H1 (cell line): ENCODE results near the gene DBR1. TPM values are rescaled to one million over a fixed set of nuclear protein-coding genes. Genes with fewer than 3 reads are reported as not detected.

Experiments used
- CTCF ChIA-PET: fragments of 300-600 bp; sonication (Branson Sonifier 250); formaldehyde crosslinking; loops from one replicate; lab custom pipeline; 2021; ENCODE audit not compliant: partially characterized antibody; lab: Charles Lee
- POLR2A ChIA-PET: fragments of 300-600 bp; sonication (Branson Sonifier 250); formaldehyde crosslinking; loops from one replicate; lab custom pipeline; 2021; ENCODE audit warnings: inconsistent platforms; ENCODE audit not compliant: partially characterized antibody; lab: Charles Lee
- DNase-seq, 2 experiments: peaks; one replicate each; pipeline versions ENCODE4 v3.0.0 to v3.0.0-alpha.2; 2010 to 2022; ENCODE audit warnings: low spot score in 2 of 2, low read depth in 1 of 2, mixed read lengths in 1 of 2
- FAIRE-seq: peaks from 2 replicates; lab custom pipeline; 2011; peaks lifted over from hg19 to GRCh38; lab: Jason Lieb, UNC
- H2AFZ ChIP-seq: 2 replicates; pipeline ENCODE4 v1.8.1; 2012; ENCODE audit warnings: low read length, inconsistent platforms
- H2AK5ac ChIP-seq: 2 replicates; pipeline ENCODE4 v1.6.1; 2013; ENCODE audit warnings: low read depth, low read length
- H2BK120ac ChIP-seq: replicated peaks from 2 replicates; pipeline ENCODE3; 2013; ENCODE audit warnings: low read depth, low read length, inconsistent platforms
- H2BK12ac ChIP-seq: 2 replicates; pipeline ENCODE4 v1.6.1; 2013; ENCODE audit warnings: low read depth, low read length
- H2BK15ac ChIP-seq: 2 replicates; pipeline ENCODE4 v1.6.1; 2013; ENCODE audit warnings: low read length
- H2BK20ac ChIP-seq: 2 replicates; pipeline ENCODE4 v1.6.1; 2013; ENCODE audit warnings: low read length
- H2BK5ac ChIP-seq: 2 replicates; pipeline ENCODE4 v1.6.1; 2013; ENCODE audit warnings: low read depth, low read length
- H3K14ac ChIP-seq: 2 replicates; pipeline ENCODE4 v1.6.1; 2013; ENCODE audit warnings: inconsistent platforms; ENCODE audit not compliant: insufficient read length
- H3K18ac ChIP-seq: 2 replicates; pipeline ENCODE4 v1.6.1; 2013; ENCODE audit warnings: low read length; ENCODE audit errors: extremely low read depth
- H3K23ac ChIP-seq: 2 replicates; pipeline ENCODE4 v1.6.1; 2013; ENCODE audit warnings: inconsistent platforms; ENCODE audit not compliant: insufficient read length
- H3K23me2 ChIP-seq: 2 replicates; pipeline ENCODE4 v1.6.1; 2013; ENCODE audit warnings: low read depth, low read length
- H3K27ac ChIP-seq: 2 replicates; pipeline ENCODE4 v1.6.1; 2011; ENCODE audit warnings: low read depth, low read length, inconsistent platforms
- H3K27me3 ChIP-seq, 4 experiments: replicated peaks in 1 of 4; 1 replicate in 1 of 4; 2 replicates in 3 of 4; pipeline versions ENCODE4 v1.6.1 to v1.8.1; 2011 to 2013; ENCODE audit warnings: low read length in 3 of 4, mild to moderate bottlenecking in 3 of 4, inconsistent platforms in 2 of 4, mixed read lengths in 2 of 4, moderate library complexity in 1 of 4; ENCODE audit not compliant: control insufficient read depth in 3 of 4, insufficient read depth in 3 of 4; ENCODE audit errors: extremely low read depth in 1 of 4
- H3K36me3 ChIP-seq, 4 experiments: 2 replicates each; pipeline versions ENCODE4 v1.6.1 to v1.8.1; 2011 to 2013; ENCODE audit warnings: mild to moderate bottlenecking in 4 of 4, low read length in 3 of 4, moderate library complexity in 2 of 4, control low read depth in 1 of 4, inconsistent platforms in 1 of 4; ENCODE audit not compliant: insufficient read depth in 4 of 4, control insufficient read depth in 2 of 4
- H3K4ac ChIP-seq: replicated peaks from 2 replicates; pipeline ENCODE3; 2013; ENCODE audit warnings: low read length, low read depth, mixed read lengths, inconsistent platforms; ENCODE audit not compliant: insufficient read length
- H3K4me1 ChIP-seq, 4 experiments: replicated peaks in 1 of 4; 1 replicate in 1 of 4; 2 replicates in 3 of 4; pipeline versions ENCODE4 v1.6.1 to v1.8.1; 2011 to 2013; ENCODE audit warnings: low read length in 3 of 4, inconsistent platforms in 2 of 4, mixed read lengths in 1 of 4; ENCODE audit not compliant: insufficient read depth in 4 of 4, control insufficient read depth in 3 of 4
- H3K4me2 ChIP-seq, 2 experiments: 2 replicates each; pipeline versions ENCODE4 v1.6.1 to v1.8.1; 2011 to 2013; ENCODE audit warnings: low read depth in 2 of 2, low read length in 2 of 2, control low read depth in 1 of 2, inconsistent platforms in 1 of 2, mild to moderate bottlenecking in 1 of 2; ENCODE audit not compliant: insufficient read depth in 1 of 2
- H3K4me3 ChIP-seq, 4 experiments: fragments of 200-600, 300-600 bp in 1 of 4; sonication (generic), shearing (Covaris generic), sonication (Bioruptor Twin) in 1 of 4; 2 replicates each; pipeline versions ENCODE4 v1.5.1 to v1.8.1; 2011 to 2016; ENCODE audit warnings: low read length in 4 of 4, low read depth in 3 of 4, control low read depth in 2 of 4, inconsistent platforms in 2 of 4, mild to moderate bottlenecking in 2 of 4, mixed read lengths in 1 of 4, moderate library complexity in 1 of 4; ENCODE audit not compliant: insufficient read depth in 2 of 4; ENCODE audit errors: extremely low read depth in 1 of 4
- H3K56ac ChIP-seq: replicated peaks from 2 replicates; pipeline ENCODE3; 2013; ENCODE audit warnings: low read depth, mild to moderate bottlenecking, mixed read lengths, low read length, inconsistent platforms; ENCODE audit not compliant: insufficient read length
- H3K79me1 ChIP-seq: 2 replicates; pipeline ENCODE4 v1.6.1; 2013; ENCODE audit warnings: low read depth, low read length, control low read depth
- H3K79me2 ChIP-seq, 2 experiments: 2 replicates each; pipeline versions ENCODE4 v1.6.1 to v1.8.1; 2012 to 2013; ENCODE audit warnings: low read length in 2 of 2, mild to moderate bottlenecking in 2 of 2, inconsistent platforms in 1 of 2; ENCODE audit not compliant: insufficient read depth in 2 of 2, control insufficient read depth in 1 of 2
- H3K9ac ChIP-seq, 4 experiments: replicated peaks in 1 of 4; 1 replicate in 1 of 4; 2 replicates in 3 of 4; pipeline versions ENCODE4 v1.6.1 to v1.8.1; 2011 to 2013; ENCODE audit warnings: low read depth in 3 of 4, low read length in 3 of 4, control low read depth in 2 of 4, mild to moderate bottlenecking in 2 of 4, moderate library complexity in 2 of 4, inconsistent platforms in 1 of 4; ENCODE audit errors: extremely low read depth in 1 of 4
- H3K9me3 ChIP-seq, 2 experiments: 2 replicates each; pipeline versions ENCODE4 v1.6.1 to v1.8.1; 2012 to 2013; ENCODE audit warnings: mild to moderate bottlenecking in 2 of 2, moderate library complexity in 2 of 2, control low read depth in 1 of 2, inconsistent platforms in 1 of 2, low read depth in 1 of 2, low read length in 1 of 2, mixed read lengths in 1 of 2; ENCODE audit not compliant: insufficient read depth in 2 of 2
- H4K20me1 ChIP-seq, 2 experiments: replicated peaks in 1 of 2; 2 replicates each; pipeline versions ENCODE3 to v1.8.1; 2011 to 2013; ENCODE audit warnings: inconsistent platforms in 2 of 2, low read length in 2 of 2, mild to moderate bottlenecking in 1 of 2; ENCODE audit not compliant: insufficient read depth in 2 of 2, control insufficient read depth in 1 of 2
- H4K5ac ChIP-seq: 2 replicates; pipeline ENCODE4 v1.6.1; 2013; ENCODE audit warnings: low read length, low read depth, mixed read lengths, inconsistent platforms; ENCODE audit not compliant: insufficient read length
- H4K8ac ChIP-seq: 2 replicates; pipeline ENCODE4 v1.8.0; 2013; ENCODE audit warnings: mild to moderate bottlenecking, moderate library complexity, low read length, inconsistent platforms; ENCODE audit not compliant: insufficient read depth; ENCODE audit errors: extremely low read depth
- H4K91ac ChIP-seq: replicated peaks from 2 replicates; pipeline ENCODE3; 2013; ENCODE audit warnings: low read length, mixed read lengths, inconsistent platforms; ENCODE audit not compliant: insufficient read length
- CHD2 ChIP-seq: IDR thresholded peaks from 2 replicates; pipeline ENCODE4 v1.6.1; 2012; ENCODE audit warnings: low read length, improper control_type of control experiment
- PHF8 ChIP-seq: fragments of 200-600 bp; sonication (generic); conservative IDR thresholded peaks from 2 replicates; pipeline ENCODE4 v1.7.1; 2012; ENCODE audit warnings: low read depth, mild to moderate bottlenecking, inconsistent platforms, low read length, moderate library complexity
- polyA plus RNA-seq, 7 experiments: library from polyadenylated mRNA; depleted of rRNA in 3 of 7; stranded (reverse) in 5 of 7; unstranded in 2 of 7; fragments of >200 nt in 5 of 7; fragments of 200-250 nt in 2 of 7; gene quantifications; 1 replicate in 5 of 7; 2 replicates in 1 of 7; 4 replicates in 1 of 7; pipeline versions ENCODE4 v1.2.1 to v1.2.3, GENCODE V29; 2011 to 2013; ENCODE audit warnings: missing spikeins in 2 of 7, mixed read lengths in 2 of 7
- total RNA-seq: library from RNA; stranded (reverse); fragmentation: NEBNext Ultra II Directional; extraction: Animal tissue kit (Norgen Biotek cat#: 25700); gene quantifications from 2 replicates; pipeline ENCODE4 v1.2.1, GENCODE V29; 2021

DBR1 gene
- total and polyA plus RNA-seq, 2 of the 8 experiments (the other 6 are each of a cell fraction or from before 2014, with no cell fraction given), result 10.1 to 18.3 TPM

GRCh38 chr3:138140940-138141339, 33.8 kb downstream of the DBR1 start:
- Histone ChIP-seq H3K23me2 (no peaks in the 10 kb centered on the region), H2AK5ac (no peak overlapping the region), H3K4ac (no peak overlapping the region), H3K14ac (no peak overlapping the region), H2BK12ac (no peak overlapping the region), H2AFZ (no peak overlapping the region), H4K8ac (no peak overlapping the region), H3K4me1 (no peaks in the 10 kb centered on the region), H2BK5ac (no peak overlapping the region), H3K27me3 (no peaks in the 10 kb centered on the region), H3K36me3 (no peaks in the 10 kb centered on the region), H4K5ac (no peak overlapping the region), H3K4me3 (no peak overlapping the region), H2BK20ac (no peak overlapping the region), H3K9ac (no peak overlapping the region), H4K91ac (no peak overlapping the region), H3K23ac (no peak overlapping the region), H4K20me1 (no peaks in the 10 kb centered on the region), H3K79me1 (no peaks in the 10 kb centered on the region), H2BK15ac (no peak overlapping the region), H3K27ac (no peak overlapping the region), H3K18ac (no peak overlapping the region), H3K4me2 (no peak overlapping the region), H2BK120ac (no peak overlapping the region), H3K79me2 (no peaks in the 10 kb centered on the region), H3K9me3 (no peaks in the 10 kb centered on the region), H3K56ac (no peak overlapping the region)
- no peak for DNase-seq
- FAIRE-seq, result no peak
- CTCF ChIA-PET, result interaction anchor here (0.7 kb wide), 1 partner anchor 807 kb away, joined by 3 read pairs; no protein-coding TSS in a partner anchor
- TF ChIP-seq CHD2 (no peak), PHF8 (no peak)
- POLR2A ChIA-PET, result interaction anchor here (0.8 kb wide), 1 partner anchor 107 kb away, joined by 3 read pairs; no protein-coding TSS in a partner anchor
